Inflammatory macrophage treated with lipopolysaccharide for 1 hour (primary cell): ENCODE results near the gene STEAP1B.

Experiments
- DNase-seq, 2 donors: peaks; one replicate each; pipeline ENCODE4 v3.0.0-alpha.2; 2020 to 2022

The STEAP1B gene

DNA sequence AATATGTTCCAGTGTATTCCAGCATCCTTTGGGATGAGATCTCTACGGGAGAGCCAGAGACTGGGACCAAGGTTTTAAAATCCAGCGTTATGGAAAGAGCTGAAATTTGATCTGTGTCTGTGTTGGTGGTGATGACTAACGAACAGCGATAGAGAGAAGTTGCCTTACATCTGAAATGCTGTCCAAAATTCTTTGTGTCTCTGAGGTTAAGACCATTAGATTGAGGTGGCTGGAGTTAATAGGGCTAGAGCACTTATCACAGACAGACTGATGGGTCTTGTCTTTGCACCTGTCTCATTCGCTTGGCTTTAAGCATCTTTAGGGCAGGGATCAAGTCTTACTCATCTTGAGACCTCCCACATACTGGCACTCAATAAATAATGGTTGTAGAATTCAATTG, 102.0 kb downstream of the STEAP1B start:
- DNase-seq, result no peak

DNA sequence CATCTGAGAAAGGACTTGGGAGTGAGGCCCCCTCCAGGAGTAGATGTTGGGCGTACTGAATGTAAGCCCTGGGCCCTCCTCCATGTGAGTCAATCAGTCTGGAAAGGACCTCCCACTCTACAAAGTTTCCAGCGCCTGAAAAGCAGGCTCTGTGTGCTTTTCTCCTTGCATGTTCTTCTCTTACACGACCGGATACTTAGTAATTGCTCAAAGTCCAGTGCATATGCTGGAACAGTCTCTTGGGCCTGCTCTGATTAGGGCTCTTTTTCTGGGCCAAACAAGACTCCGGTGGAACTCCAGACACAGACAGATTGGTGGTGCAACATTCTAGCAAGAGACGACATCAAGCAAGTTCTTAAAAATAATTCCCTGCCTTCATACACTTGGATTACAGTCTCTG, 104.8 kb downstream of the STEAP1B start:
- DNase-seq, result no peak

DNA sequence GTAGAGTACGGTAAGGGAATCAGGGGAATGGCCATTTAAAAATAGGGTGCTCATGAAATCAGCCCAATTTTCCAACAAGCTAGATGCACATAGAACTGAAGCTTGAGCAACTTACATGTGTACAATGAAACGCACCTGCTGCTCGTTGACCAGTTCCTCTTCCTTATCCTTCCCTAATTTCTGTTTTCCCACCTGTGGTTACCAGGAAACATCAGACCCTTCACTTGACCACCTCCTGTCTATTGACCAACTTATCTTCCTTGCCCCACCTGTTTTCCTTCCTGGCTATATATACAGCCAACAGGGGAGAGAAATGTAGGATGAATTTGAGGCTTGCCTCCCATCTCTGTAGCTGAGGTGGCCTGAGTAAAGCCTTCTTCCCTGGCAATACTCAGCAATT, 105.2 kb downstream of the STEAP1B start:
- no peak for DNase-seq

DNA sequence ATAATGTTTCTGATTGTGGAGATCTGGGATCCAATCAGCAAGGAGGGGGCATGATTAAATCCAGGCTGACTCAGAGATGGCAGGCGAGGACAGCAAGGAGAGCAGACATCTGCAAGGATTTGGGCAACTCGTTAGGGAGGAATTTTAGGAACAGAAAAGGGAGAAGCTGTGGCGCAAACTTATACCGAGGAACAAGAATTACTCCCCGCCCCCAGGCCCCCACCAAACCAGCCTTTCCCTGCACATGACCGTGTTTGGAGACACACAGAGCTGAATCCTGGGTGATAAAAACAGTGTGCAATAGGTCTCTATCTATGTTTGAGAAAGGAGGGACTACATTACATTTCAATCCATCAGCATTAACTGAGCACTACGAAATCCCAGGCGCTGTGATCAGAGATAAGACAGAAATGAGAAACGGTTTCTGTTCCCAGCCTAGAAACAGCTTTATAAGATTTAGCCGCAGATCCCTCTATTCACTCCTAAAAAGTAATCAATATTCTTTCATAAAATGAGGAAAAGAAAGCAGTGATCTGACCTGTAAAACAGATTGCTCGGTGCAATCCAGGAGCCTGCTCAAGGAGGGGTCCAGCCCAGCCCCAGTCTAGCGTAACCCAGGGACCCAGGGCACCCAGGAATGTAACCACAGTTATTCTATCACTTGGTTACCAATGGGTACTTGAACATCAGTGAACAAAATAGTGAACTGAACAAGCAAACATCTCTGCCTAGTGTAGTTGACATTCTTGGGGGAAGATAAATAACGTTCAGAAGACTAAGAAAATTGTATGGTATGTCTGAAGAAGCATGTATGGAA, 105.9 kb downstream of the STEAP1B start:
- DNase-seq, result no peak

DNA sequence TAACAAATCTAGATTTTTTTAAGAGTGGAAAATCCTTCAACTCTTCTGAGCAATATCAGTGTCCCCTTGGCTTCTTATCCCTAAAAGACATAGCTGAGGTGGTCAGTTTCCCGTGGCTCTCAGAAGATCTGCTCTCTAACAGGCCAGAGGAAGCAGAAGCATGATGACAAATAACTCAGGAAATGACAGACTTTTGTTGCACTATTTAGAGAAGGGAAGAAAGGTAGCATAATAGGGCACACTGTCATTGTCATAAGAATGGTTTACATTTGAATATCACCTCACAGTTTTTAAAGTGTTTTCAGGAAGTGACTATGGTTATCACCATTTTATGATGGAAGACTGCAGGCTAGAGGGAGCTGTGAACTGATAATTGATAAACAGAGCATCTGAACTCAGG, 109.5 kb downstream of the STEAP1B start:
- no peak for DNase-seq

DNA sequence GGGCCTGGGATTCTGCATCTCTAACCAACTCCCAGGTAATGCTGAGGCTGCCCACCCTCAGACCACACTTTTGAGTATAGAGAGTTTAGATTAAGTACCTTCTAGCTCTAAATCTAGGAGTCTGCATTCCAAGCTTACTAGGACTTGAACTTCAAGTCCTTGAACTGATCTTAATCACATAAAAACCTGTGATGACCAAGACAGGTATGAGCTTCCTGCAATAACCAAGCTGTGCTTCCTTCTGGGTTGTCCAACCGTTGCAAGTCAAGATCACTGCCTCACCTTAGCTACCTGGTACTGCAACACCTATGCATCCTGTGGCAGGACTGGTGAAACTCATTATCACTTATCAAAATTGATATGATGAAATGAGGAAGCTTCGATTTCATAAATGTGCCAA, 110.1 kb downstream of the STEAP1B start:
- DNase-seq, result no peak

DNA sequence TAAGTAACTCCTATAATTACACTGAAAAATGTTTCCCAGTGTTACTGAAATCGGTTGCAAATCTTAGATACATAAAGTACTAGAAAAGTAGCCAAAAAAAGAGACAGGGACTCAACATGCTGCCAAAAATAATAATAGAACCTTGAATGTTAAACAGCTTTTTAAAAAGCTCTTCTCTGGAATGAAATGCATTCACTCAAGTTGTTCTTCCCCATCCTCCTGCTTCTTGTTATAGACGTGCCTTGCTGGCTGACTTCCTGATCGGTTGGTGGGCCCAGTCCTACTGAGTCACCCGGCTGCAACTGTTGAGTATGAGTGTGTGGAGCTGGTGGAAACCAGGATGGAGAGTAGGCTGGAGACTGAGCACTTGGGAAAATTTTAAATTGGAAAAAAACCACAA, 112.4 kb downstream of the STEAP1B start:
- DNase-seq, result no peak

DNA sequence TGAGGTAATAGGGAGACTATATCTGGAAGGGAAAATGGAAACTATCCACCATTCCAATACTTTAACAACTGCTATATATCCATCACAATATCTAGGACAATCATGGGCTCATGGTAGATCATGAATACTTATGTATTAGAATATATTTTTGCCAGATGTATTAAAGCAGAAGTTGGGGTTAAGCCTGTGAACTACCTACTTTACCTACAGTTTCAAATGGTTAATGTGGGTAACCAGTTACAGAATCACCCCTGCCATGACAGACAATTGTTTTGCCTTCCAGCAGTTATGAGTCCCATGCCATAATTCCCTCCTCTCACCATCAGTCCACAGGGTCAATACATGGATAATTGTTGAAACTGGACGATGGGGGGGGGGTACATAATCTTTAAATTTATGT, 113.1 kb downstream of the STEAP1B start:
- DNase-seq, result no peak

DNA sequence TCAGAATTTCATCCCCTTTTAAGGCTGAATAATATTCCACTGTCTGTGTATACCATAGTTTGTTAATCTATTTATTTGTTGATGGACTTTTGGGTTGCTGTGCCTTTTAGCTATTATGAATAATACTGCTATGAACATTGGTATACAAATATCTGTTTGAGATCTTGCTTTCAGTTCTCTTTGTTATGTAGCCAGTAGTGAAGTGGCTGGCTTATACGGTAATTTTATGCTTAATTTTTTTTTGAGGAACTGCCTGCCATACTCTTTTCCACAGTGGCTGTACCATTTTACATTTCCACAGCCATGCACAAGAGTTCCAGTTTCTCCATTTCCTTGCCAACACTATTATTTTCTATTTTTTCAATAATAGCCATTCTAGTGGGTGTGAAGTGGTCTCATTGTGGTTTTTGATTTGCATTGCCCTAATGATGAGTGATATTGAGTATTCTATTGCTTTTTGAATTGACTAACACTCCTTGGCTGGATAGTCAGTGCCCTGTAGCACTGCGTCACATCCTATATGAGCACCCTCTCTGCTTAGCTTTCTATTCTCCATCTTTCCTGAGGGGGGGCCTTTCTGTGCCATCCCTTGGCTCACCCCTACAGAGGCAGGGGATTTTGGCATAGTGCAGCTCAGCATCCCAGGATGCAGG, 113.7 kb downstream of the STEAP1B start:
- DNase-seq, result no peak

DNA sequence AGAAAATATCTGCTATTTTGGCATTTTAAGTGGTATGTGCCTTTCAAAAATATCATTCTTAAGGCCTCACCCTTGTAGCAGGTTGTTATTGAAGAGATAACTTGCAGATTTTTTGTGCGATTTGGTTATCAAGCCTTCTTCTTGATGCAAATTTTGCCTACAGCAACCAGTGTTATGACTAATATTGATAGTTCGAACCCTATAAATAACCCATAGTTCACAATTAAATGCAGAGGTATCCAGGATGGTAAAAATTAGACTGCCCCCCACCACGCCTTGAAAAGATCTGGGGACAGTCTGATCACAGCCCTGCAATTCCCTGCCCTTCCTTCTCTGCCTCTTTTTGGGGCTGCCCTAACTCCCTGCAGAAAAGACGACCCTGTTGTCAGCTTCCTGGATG, 114.7 kb downstream of the STEAP1B start:
- no peak for DNase-seq

DNA sequence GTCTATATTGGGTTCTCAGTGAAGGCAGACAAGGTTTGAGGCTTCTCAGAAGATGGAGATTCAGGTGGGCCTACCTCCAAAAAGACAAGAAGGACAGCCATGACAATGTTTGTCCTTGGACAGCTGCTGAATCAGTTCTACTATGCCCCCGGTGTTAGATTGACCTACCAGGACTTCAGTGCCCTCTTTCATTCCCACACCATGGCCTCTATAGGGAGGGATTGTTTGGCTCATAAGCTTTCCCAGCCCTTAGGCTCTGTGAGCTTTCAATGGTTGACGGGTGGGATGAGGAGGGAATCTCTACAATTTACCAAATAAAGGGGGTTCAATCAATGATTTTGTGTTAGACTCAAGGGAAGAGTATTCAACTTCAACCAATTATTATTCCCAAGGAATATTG, 119.7 kb downstream of the STEAP1B start:
- no peak for DNase-seq

DNA sequence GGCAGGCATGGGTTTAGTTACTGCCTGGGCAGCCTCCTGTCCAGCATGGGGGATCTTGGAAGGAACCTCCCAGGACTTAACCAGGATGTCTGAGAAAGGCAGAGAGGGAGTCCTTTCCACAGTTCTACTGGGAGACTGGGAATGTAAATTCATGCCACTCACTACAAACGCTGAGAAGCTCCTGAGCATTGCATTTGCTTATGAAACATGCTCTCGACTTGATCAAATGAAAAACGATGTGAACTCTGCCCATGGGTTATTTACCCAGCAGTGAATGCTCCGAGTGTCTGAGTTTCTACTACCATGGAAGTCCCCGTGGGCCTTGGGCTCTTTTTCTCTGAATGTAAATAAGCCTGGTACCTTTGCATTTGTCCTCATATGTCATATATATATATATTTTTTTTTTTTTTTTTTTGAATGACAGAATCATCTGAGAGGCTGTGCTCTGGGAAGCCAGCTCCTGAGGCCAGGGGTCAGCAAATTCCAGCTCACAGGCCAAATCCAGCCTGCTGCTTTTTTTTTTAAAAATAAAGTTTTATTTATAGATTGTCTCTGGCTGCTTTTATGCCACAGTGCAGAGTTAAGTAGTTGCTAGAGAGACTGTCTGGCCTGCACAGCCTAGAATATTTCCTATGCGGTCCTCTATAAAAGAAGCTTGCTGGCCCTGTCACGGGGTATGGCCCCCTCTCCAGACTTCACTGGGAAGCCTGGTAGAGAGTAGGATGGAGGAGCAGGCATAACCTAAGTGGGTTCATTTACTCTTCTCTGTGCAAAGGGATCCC, 121.6 kb downstream of the STEAP1B start:
- DNase-seq, result no peak

DNA sequence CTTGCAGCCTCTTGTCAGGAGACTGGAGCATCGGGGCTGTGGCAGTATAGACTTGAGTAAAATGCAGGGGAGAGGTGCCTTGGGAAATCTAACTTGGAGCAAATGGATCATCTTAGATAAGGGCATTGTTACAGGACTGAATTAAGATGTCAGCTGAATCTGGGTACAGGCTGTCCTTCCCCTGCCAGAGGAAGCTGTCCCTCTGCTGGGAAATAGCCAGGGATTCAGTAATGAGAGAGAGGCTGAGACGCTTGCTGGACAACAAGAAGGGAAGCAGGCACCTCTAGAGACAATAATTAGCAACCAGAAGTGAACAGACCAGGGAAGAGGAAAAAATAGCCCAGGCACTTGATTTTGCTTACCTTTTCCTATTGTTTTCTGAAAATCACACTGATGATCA, 122.3 kb downstream of the STEAP1B start:
- no peak for DNase-seq

DNA sequence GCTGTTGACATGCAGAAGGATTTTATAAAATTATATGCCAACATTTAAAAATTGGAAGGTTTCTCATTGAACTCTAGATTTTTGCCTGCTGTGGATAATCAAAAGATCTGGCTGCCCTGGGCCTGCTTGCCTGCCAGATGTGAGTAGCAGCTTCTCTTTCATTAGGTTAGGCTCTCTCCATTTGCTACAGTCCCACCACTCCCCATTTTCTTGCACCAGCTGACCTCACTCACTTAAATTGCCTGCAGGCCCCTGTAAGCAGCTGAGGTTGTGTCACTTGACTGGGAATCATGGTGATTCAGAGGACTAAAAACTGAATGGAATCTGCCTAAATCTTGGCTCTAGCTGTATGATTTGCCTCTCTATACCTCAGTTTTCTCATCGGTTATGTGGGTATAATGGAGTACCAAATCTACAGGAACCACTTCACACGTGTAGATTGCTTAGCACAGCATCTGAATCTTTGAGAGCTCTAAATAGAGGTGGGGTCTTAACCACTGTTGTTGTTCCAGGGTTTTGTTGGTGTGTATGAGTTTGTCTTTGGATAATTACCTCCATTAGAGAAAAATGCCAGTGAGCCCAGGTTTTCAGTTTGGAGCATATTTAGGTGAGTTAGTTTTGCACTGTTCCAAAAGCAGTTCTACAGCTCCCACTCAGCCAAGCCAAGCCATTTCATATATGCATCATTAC, 124.5 kb downstream of the STEAP1B start:
- no peak for DNase-seq

DNA sequence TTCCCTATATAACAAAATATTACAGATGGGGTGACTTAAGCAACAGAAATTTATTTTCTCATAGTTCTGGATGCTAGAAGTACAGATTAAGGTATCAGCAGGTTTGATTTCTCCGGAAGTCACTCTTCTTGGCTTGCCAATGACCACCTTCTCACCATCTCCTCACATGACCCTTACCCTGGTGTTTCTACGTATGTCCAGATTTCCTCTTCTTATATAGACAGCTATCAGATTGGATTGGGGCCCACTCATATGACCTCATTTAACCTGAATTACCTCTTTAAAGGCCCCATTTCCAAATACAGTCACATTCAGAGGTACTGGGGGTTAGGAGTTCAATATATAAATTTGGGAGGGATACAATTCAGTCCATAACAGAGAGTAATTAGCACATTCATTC, 126.1 kb downstream of the STEAP1B start:
- DNase-seq, result no peak

DNA sequence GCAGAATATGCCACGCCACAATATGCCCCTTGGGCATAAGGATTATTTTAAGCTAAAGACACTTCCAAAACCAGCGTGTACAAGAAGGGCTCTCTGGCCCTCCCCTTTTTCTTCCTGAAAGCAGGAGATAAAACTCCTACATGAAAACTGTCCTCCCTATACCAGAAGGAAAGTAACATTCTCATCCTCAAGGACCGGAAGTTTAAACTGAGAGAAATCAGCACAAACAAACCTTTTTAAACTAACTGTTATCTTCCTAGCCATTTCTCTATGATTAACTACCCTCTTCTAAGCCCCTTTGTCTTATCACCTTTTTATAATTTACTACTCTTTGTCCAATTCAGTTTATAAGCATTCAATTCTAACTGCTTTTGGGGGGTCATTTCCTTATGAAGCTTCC, 126.6 kb downstream of the STEAP1B start:
- DNase-seq, result no peak

DNA sequence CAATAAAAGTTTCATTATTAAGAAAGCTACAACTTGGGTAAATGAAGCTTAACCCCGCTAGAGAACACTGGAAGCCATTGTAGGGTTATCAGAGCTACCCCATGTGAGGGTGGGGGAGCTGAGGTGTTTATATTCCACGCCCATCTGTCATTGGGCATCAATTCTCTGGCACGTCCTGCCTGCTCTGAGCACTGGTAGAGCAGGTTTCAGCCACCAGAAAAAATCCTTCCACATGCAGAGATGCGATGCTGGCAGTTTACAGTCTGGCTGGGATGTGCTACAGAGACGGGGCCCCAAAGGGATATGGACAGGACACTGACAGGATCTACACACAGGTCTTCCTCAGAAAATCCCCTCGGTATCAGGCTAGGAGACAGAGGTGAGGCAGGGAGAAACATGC, 127.1 kb downstream of the STEAP1B start:
- no peak for DNase-seq

DNA sequence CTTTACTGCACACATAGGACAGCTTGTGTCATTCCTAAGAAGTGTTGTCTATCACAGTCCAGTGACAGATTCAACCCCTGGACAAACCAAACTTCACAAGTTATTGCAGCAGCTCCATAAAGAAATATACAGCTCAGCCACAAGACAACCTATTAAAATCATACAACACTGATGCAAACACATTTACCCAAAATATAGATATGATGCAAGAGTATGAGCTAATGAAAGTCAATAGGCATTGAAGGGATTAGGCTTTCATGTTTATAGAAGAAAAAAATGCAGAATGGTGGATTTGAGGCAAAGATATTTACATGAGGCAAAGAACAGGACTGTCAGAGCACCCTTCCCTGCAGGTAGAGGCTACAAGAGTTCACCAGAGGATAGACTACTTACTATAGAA, 128.1 kb downstream of the STEAP1B start:
- no peak for DNase-seq
